Measurements from ENCODE around the gene COL3A1. TPM values are rescaled to one million over a fixed set of nuclear protein-coding genes. Genes with fewer than 3 reads are reported as not detected.

COL3A1 gene
- total and polyA plus RNA-seq, 12 donors: 33.5 to 700 (median 73.5) TPM

DNA sequence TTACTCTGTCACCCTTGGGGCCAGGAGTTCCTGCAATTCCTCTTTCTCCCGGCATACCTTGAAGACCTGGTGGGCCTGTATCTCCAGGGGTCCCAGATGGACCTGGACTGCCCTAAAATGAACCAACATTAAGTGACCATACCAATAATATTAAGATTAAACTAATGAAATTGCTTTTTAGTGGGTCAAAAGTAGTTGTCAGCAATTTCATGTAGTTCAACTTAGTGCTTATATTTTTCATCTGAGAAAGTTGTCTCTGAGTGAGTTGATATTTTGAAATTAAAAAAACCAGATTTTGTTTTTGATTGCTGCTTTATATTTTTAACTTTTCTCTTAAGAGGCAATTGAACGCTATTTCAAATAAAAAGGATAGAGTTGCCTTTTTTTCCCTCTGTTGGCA is 83.1 kb downstream of the COL3A1 start:
- no peak overlapping the region for H3K4me3 ChIP-seq
- no peak for DNase-seq
- intact Hi-C loops (cut with DNase I): no loop called here
- 95 to 96% methylated on average over 2 of the region's 2 CpGs for WGBS, 2 donors
- no peaks in the 10 kb centered on the region for H3K4me1 ChIP-seq
- H3K27me3 ChIP-seq: no peaks in the 10 kb centered on the region
- TF ChIP-seq, protein P1, sequence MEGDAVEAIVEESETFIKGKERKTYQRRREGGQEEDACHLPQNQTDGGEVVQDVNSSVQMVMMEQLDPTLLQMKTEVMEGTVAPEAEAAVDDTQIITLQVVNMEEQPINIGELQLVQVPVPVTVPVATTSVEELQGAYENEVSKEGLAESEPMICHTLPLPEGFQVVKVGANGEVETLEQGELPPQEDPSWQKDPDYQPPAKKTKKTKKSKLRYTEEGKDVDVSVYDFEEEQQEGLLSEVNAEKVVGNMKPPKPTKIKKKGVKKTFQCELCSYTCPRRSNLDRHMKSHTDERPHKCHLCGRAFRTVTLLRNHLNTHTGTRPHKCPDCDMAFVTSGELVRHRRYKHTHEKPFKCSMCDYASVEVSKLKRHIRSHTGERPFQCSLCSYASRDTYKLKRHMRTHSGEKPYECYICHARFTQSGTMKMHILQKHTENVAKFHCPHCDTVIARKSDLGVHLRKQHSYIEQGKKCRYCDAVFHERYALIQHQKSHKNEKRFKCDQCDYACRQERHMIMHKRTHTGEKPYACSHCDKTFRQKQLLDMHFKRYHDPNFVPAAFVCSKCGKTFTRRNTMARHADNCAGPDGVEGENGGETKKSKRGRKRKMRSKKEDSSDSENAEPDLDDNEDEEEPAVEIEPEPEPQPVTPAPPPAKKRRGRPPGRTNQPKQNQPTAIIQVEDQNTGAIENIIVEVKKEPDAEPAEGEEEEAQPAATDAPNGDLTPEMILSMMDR (IDR thresholded peaks at IDR 0.05): no peak
- ATAC-seq: no peak
- H3K36me3 ChIP-seq: peaks cover 0 to 83% (median 0%) of the 10 kb centered on the region in 9 donors
- H3K27ac ChIP-seq: no peak overlapping the region
- no peaks in the 10 kb centered on the region for H3K9me3 ChIP-seq

DNA sequence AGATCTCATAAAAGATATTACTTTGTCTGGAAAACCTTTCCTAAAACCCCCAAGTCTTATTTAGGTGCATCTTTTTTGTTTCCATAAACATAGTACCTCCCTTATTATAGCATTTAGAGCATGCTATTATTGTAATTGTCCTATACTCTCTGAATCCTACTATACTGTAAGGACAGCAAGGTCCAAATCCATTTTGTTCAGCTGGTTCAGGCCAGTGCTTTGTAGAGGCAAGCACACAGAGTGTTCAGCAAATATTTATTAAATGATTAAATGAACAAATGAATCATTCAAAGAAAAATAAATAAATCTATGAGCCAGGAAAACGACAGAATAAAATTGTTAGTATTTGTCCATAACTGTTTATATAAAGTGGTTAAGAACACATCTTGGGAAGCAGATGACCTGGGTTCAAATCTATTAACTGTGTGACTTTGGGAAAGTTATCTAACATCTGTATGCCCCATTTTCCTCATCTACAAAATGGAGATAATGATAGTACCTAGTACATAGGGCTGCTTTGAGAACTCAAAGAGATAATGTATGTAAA is 86.0 kb downstream of the COL3A1 start:
- H3K4me1 ChIP-seq: no peaks in the 10 kb centered on the region
- no peak for DNase-seq
- 69 to 87% methylated on average over 1 of the region's 1 CpG for WGBS, 2 donors
- H3K9me3 ChIP-seq: no peaks in the 10 kb centered on the region
- ATAC-seq: no peak
- peaks cover 0 to 89% (median 0%) of the 10 kb centered on the region in 9 donors for H3K36me3 ChIP-seq
- no peak overlapping the region for H3K27ac ChIP-seq
- H3K4me3 ChIP-seq: no peak overlapping the region
- TF ChIP-seq, protein P1 (IDR thresholded peaks at IDR 0.05): no peak
- H3K27me3 ChIP-seq: no peaks in the 10 kb centered on the region
- intact Hi-C loops (cut with DNase I): no loop called here

Small RNA genes within 50 kb of the gene (microRNA-seq; reads per million reads assigned to microRNA genes)
- gene MIR1245A (0 reads per million in 2 donors), gene MIR1245B (0 reads per million in 2 donors), gene MIR3606 (0 reads per million in 2 donors)

Other genes starting within 250 kb of the COL3A1 start
- gene COL5A2, start 205.4 kb downstream of the COL3A1 start, total RNA-seq: 10 to 100 TPM in 3 of 10 donors, 1 to 10 TPM in 7; 4.8 to 44.7 (median 7.5) TPM
- 10 to 100 TPM; 11.6 to 15.4 TPM for gene COL5A2, start 205.4 kb downstream of the COL3A1 start, polyA plus RNA-seq